Measurements from ENCODE around the gene KRTAP5-10.

- no peak for TF ChIP-seq EZH2 (IDR thresholded peaks at IDR 0.05; ENCODE audit: insufficient read depth, poor library complexity, severe bottlenecking)
- no peak for TF ChIP-seq EZH2phosphoT487 (IDR thresholded peaks at IDR 0.05; ENCODE audit: insufficient read depth, low read depth)
Observed at GRCh38 chr11:71518506-71519471, 46.6 kb upstream of the KRTAP5-10 start.
